GM12874 (cell line): ENCODE data around the gene MSMP.

Source experiments
- TF ChIP-seq, protein P1 (sequence below): IDR thresholded peaks from 2 replicates; pipeline ENCODE4 v1.5.1; 2011; ENCODE audit warnings: low read depth, mild to moderate bottlenecking, control low read depth, low read length, moderate library complexity; ENCODE audit not compliant: insufficient read depth

MSMP gene

DNA sequence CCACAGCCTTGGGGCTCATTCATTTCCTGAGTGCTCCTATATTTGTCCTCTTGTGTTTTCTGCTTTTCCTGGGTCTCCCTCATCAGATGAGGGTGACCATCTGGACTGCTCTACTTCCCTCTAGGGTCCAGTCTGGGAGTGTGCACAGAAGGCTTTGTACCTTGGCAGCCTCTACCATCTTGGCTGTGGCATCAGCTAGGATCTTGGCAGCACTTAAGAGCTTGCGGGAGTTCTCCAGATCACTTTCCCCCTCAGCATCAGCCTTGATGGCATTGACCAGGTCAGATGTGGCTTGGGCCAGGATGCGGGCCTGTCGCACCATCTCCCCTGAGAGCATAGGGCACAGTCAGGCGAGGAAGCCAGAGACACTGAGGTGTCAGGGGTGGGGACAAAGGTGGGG lies 37.8 kb downstream of the MSMP start:
- TF ChIP-seq, protein P1, sequence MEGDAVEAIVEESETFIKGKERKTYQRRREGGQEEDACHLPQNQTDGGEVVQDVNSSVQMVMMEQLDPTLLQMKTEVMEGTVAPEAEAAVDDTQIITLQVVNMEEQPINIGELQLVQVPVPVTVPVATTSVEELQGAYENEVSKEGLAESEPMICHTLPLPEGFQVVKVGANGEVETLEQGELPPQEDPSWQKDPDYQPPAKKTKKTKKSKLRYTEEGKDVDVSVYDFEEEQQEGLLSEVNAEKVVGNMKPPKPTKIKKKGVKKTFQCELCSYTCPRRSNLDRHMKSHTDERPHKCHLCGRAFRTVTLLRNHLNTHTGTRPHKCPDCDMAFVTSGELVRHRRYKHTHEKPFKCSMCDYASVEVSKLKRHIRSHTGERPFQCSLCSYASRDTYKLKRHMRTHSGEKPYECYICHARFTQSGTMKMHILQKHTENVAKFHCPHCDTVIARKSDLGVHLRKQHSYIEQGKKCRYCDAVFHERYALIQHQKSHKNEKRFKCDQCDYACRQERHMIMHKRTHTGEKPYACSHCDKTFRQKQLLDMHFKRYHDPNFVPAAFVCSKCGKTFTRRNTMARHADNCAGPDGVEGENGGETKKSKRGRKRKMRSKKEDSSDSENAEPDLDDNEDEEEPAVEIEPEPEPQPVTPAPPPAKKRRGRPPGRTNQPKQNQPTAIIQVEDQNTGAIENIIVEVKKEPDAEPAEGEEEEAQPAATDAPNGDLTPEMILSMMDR = no peak

DNA sequence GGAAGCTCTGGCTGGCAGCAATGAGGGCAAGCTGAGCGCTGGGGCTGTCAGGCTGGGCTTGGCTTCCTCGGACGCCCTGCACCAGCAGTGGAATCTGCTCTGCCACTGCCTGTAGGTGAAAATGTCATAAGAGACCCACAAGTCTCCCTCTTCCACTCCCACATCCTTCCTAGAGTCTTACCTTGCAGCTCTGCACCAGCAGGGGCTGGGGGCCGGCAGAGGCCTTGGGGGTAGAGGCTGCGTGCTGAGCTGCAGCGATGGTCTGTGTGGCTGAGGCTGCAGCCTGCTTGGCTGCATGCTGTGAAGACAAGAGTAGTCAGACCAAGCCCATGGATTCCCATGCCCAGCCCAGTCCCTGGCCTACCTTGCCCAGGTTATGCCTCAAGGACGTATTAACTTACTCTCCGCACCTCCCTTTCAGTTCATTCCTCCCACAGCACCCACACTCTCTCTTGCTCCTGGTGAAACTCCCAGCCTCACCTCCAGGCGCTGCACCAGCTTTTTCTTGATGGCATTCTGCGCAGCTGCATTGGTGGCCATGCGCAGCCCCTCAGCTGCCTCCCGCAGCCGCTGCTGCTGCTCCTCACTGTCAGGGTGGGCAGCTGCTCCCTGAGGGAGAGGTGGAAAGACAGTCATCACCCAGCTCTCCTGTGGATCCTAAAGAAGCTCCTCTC lies 39.4 kb downstream of the MSMP start:
- TF ChIP-seq, protein P1 = no peak

GRCh38 chr9:35714123-35714522 lies 40.0 kb downstream of the MSMP start:
- TF ChIP-seq, protein P1 = no peak

DNA sequence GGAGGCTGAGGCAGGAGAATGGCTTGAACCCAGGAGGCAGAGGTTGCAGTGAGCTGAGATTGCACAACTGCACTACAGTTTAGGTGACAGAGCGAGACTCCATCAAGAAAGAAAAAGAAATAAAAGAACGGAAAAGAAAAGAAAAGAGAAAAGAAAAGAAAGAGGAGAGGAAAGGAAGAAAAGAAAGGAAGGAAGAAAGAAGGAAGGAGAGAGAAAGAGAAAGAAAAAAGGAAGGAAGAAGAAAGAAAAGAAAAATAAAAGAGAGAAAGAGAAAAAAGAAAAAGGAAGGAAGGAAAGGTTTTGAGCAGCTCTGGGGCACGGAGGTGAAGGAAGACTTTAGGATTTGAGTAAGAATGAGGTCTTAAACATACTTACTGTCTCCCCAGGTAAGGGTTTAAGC lies 40.5 kb downstream of the MSMP start:
- TF ChIP-seq, protein P1 = no peak

DNA sequence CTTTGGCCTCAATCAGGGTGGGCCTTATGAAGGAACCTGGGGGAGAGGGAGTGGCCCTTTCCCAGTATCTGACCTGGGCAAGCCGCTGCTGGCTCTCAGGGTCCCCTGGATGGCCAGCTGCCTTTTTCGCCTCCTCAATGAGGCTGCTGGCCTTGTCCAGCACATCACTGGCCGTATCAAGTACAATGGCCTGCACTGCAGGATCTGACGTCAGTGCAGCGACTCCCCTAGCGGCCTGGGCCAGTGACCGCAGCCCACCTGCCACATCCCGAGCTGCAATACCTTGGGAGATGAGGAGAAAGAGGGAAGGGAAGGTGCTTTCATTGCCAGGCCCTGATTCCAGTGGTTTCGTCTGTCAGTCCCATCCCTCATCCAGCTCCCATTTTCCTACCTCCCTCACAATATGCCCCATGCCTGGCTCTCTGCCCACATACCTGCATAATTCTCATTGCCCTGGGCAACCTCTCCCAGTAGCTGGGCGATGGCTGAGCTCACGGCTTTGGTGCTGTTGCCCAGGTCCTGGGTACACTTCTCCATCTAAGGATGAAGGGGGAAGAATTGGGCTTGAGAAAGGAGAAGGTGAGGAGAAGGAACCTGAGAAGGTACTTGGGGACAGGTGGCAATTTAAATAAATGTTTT lies 41.2 kb downstream of the MSMP start:
- TF ChIP-seq, protein P1 = no peak

GRCh38 chr9:35711501-35712428 lies 42.3 kb downstream of the MSMP start:
- TF ChIP-seq, protein P1 = no peak
